ENCODE data around the gene VWA5B1.

The VWA5B1 gene

DNA sequence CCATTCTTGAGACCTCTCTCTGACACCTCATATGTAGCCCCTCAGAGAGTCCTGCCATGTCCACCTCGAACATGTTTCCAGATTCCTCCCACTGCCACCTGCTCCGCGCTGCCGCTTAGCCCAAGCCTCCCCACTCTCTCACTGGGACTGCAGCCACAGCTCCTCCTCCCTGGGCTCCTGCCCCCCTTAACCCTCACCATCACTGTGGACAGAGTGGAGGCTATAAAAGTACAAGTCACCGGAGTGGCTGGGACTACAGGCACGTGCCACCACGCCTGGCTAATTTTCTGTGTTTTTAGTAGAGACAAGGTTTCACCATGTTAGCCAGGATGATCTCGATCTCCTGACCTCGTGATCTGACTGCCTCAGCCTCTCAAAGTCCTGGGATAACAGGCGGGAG lies 77.0 kb downstream of the VWA5B1 start:
- H3K4me3 ChIP-seq (ENCODE audit: low read length), result no peak overlapping the region
- H3K27ac ChIP-seq (ENCODE audit: low read length), result no peak overlapping the region
- no peak overlapping the region for H3K9ac ChIP-seq (ENCODE audit: low read length)
- H3K9me3 ChIP-seq (replicated peaks; ENCODE audit: insufficient read depth, low read length), result no peaks in the 10 kb centered on the region
- DNase-seq, result no peak
- H3F3A ChIP-seq (ENCODE audit: insufficient read depth, low read length), result no peaks in the 10 kb centered on the region
- H4K20me1 ChIP-seq (ENCODE audit: insufficient read depth, low read length), result no peaks in the 10 kb centered on the region
- no peaks in the 10 kb centered on the region for H3K9me2 ChIP-seq (replicated peaks; ENCODE audit: insufficient read depth, low read length)
- peaks cover 92% of the 10 kb centered on the region for H3K27me3 ChIP-seq (replicated peaks; ENCODE audit: insufficient read depth, low read length)
- no peak overlapping the region for H3K4me2 ChIP-seq (ENCODE audit: low read depth, low read length)
- H2AFZ ChIP-seq (ENCODE audit: low read length), result no peak overlapping the region
- no peak for TF ChIP-seq EZH2phosphoT487 (IDR thresholded peaks at IDR 0.05; ENCODE audit: low read length)
- TF ChIP-seq, protein P1, sequence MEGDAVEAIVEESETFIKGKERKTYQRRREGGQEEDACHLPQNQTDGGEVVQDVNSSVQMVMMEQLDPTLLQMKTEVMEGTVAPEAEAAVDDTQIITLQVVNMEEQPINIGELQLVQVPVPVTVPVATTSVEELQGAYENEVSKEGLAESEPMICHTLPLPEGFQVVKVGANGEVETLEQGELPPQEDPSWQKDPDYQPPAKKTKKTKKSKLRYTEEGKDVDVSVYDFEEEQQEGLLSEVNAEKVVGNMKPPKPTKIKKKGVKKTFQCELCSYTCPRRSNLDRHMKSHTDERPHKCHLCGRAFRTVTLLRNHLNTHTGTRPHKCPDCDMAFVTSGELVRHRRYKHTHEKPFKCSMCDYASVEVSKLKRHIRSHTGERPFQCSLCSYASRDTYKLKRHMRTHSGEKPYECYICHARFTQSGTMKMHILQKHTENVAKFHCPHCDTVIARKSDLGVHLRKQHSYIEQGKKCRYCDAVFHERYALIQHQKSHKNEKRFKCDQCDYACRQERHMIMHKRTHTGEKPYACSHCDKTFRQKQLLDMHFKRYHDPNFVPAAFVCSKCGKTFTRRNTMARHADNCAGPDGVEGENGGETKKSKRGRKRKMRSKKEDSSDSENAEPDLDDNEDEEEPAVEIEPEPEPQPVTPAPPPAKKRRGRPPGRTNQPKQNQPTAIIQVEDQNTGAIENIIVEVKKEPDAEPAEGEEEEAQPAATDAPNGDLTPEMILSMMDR (IDR thresholded peaks at IDR 0.05; ENCODE audit: low read length), result no peak
- TF ChIP-seq EZH2 (optimal IDR thresholded peaks at IDR 0.05; ENCODE audit: low read depth, low read length), result no peak
- no peaks in the 10 kb centered on the region for H3K79me2 ChIP-seq (ENCODE audit: low read length)
- H3K36me3 ChIP-seq (replicated peaks; ENCODE audit: insufficient read depth, low read length), result no peaks in the 10 kb centered on the region
- no peaks in the 10 kb centered on the region for H3K4me1 ChIP-seq (ENCODE audit: low read length)

DNA sequence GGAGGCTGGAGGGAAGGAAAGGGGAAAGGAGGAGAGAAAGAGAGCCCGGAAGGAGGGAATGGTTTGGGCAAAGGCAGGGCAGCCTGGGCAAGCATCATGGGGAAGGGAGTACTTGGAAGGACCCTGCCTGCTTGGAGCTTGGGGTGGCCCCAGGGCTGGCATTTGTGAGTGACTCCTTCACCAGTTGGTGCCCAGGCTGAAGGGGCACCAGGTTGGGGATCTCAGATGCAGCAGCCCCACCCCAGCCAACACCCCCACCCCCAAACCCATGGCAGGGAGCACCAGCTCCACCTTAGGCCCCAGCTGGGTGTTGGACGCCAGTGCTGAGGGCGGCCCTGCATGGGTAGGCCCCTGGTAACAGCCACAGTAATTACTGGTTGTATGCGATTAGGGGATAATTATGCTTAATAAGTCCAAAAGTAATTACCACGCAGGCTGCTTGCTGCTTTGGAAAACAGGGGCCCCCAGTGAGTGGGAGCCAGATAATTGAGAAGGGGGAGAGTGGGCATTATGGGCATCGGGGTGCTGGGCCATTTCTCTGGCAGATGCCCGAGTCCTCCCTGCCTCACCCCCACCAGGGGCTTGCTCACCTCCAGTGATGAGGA lies 78.3 kb downstream of the VWA5B1 start:
- Histone ChIP-seq H3K36me3 (replicated peaks; ENCODE audit: insufficient read depth, low read length) (no peaks in the 10 kb centered on the region), H3K79me2 (ENCODE audit: low read length) (no peaks in the 10 kb centered on the region), H3K9ac (ENCODE audit: low read length) (no peak overlapping the region), H3K9me2 (replicated peaks; ENCODE audit: insufficient read depth, low read length) (no peaks in the 10 kb centered on the region), H3K27me3 (replicated peaks; ENCODE audit: insufficient read depth, low read length) (peaks cover 94% of the 10 kb centered on the region), H3K4me3 (ENCODE audit: low read length) (no peak overlapping the region), H3K9me3 (replicated peaks; ENCODE audit: insufficient read depth, low read length) (no peaks in the 10 kb centered on the region), H2AFZ (ENCODE audit: low read length) (no peak overlapping the region), H3K4me1 (ENCODE audit: low read length) (no peaks in the 10 kb centered on the region), H4K20me1 (ENCODE audit: insufficient read depth, low read length) (no peaks in the 10 kb centered on the region), H3K4me2 (ENCODE audit: low read depth, low read length) (no peak overlapping the region), H3K27ac (ENCODE audit: low read length) (no peak overlapping the region), H3F3A (ENCODE audit: insufficient read depth, low read length) (no peaks in the 10 kb centered on the region)
- DNase-seq, result no peak
- TF ChIP-seq EZH2phosphoT487 (IDR thresholded peaks at IDR 0.05; ENCODE audit: low read length), result no peak
- no peak for TF ChIP-seq EZH2 (optimal IDR thresholded peaks at IDR 0.05; ENCODE audit: low read depth, low read length)
- TF ChIP-seq, protein P1 (IDR thresholded peaks at IDR 0.05; ENCODE audit: low read length), result no peak

DNA sequence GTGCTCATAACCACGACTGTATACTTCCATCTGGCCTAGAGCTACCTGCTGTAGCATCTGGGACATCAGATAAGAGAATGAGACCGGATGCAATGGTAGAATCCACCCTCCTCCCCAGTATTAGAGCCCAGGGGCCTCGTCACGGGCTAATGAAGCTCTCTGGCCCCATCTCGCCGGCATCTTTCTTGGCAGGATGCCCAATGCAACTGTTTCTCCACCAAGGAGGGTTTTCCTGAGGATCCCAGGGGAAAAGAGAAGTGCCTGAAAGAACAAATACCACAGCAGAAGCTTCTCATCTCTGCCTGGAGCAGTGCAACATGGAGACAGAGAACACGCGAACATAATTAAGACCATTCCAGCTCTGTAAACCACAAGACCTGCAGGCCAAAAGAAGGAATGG lies 80.0 kb downstream of the VWA5B1 start:
- Histone ChIP-seq H4K20me1 (ENCODE audit: insufficient read depth, low read length) (no peaks in the 10 kb centered on the region), H3K27me3 (replicated peaks; ENCODE audit: insufficient read depth, low read length) (peaks cover 96% of the 10 kb centered on the region), H3K9ac (ENCODE audit: low read length) (no peak overlapping the region), H3K36me3 (replicated peaks; ENCODE audit: insufficient read depth, low read length) (no peaks in the 10 kb centered on the region), H3F3A (ENCODE audit: insufficient read depth, low read length) (no peaks in the 10 kb centered on the region), H3K4me2 (ENCODE audit: low read depth, low read length) (no peak overlapping the region), H3K9me3 (replicated peaks; ENCODE audit: insufficient read depth, low read length) (no peaks in the 10 kb centered on the region), H3K9me2 (replicated peaks; ENCODE audit: insufficient read depth, low read length) (no peaks in the 10 kb centered on the region), H3K4me3 (ENCODE audit: low read length) (no peak overlapping the region), H2AFZ (ENCODE audit: low read length) (no peak overlapping the region), H3K79me2 (ENCODE audit: low read length) (no peaks in the 10 kb centered on the region), H3K4me1 (ENCODE audit: low read length) (no peaks in the 10 kb centered on the region), H3K27ac (ENCODE audit: low read length) (no peak overlapping the region)
- DNase-seq, result no peak
- TF ChIP-seq, protein P1 (IDR thresholded peaks at IDR 0.05; ENCODE audit: low read length), result no peak
- TF ChIP-seq EZH2phosphoT487 (IDR thresholded peaks at IDR 0.05; ENCODE audit: low read length) (no peak), EZH2 (optimal IDR thresholded peaks at IDR 0.05; ENCODE audit: low read depth, low read length) (no peak)
